MM.1S (cell line): ENCODE measurements around the gene HMG20A.

Experiments used
- DNase-seq: peaks from one replicate; pipeline ENCODE4 v3.0.0-alpha.2; 2015
- H2AFZ ChIP-seq: fragments of 300-600 bp; sonication (generic); 2 replicates; pipeline ENCODE4 v1.6.0; 2016; ENCODE audit warnings: antibody characterized with exemption, low read length
- H3F3A ChIP-seq: fragments of 300-600 bp; sonication (generic); 2 replicates; pipeline ENCODE4 v1.6.1; 2016; ENCODE audit warnings: mild to moderate bottlenecking, antibody characterized with exemption, low read length, moderate library complexity, mixed read lengths; ENCODE audit not compliant: insufficient read depth
- H3K27ac ChIP-seq: fragments of 300-600 bp; sonication (generic); 2 replicates; pipeline ENCODE4 v1.5.1; 2016; ENCODE audit warnings: mild to moderate bottlenecking, low read length
- H3K27me3 ChIP-seq: fragments of 300-600 bp; sonication (generic); replicated peaks from 2 replicates; pipeline ENCODE4 v1.6.0; 2016; ENCODE audit warnings: low read length; ENCODE audit not compliant: insufficient read depth
- H3K36me3 ChIP-seq: fragments of 300-600 bp; sonication (generic); replicated peaks from 2 replicates; pipeline ENCODE4 v1.6.1; 2016; ENCODE audit warnings: mild to moderate bottlenecking, low read length, mixed read lengths; ENCODE audit not compliant: insufficient read depth
- H3K4me1 ChIP-seq: fragments of 300-600 bp; sonication (generic); 2 replicates; pipeline ENCODE4 v1.6.1; 2016; ENCODE audit warnings: low read length, mixed read lengths
- H3K4me2 ChIP-seq: fragments of 300-600 bp; sonication (generic); 2 replicates; pipeline ENCODE4 v1.6.0; 2016; ENCODE audit warnings: low read depth, low read length
- H3K4me3 ChIP-seq: fragments of 300-600 bp; sonication (generic); 2 replicates; pipeline ENCODE4 v1.5.1; 2016; ENCODE audit warnings: low read length, mixed read lengths
- H3K79me2 ChIP-seq: fragments of 300-600 bp; sonication (generic); 2 replicates; pipeline ENCODE4 v1.6.1; 2016; ENCODE audit warnings: mixed run types, low read length, mixed read lengths
- H3K9ac ChIP-seq: fragments of 300-600 bp; sonication (generic); 2 replicates; pipeline ENCODE4 v1.6.1; 2016; ENCODE audit warnings: low read length, mixed read lengths
- H3K9me2 ChIP-seq: fragments of 300-600 bp; sonication (generic); replicated peaks from 2 replicates; pipeline ENCODE4 v1.6.1; 2016; ENCODE audit warnings: mild to moderate bottlenecking, low read length, mixed read lengths; ENCODE audit not compliant: insufficient read depth
- H3K9me3 ChIP-seq: fragments of 300-600 bp; sonication (generic); replicated peaks from 2 replicates; pipeline ENCODE4 v1.6.1; 2016; ENCODE audit warnings: mild to moderate bottlenecking, low read length, mixed read lengths; ENCODE audit not compliant: insufficient read depth
- H4K20me1 ChIP-seq: fragments of 300-600 bp; sonication (generic); 2 replicates; pipeline ENCODE4 v1.6.1; 2016; ENCODE audit warnings: mild to moderate bottlenecking, low read length, moderate library complexity, mixed read lengths; ENCODE audit not compliant: insufficient read depth
- EZH2 ChIP-seq: fragments of 300-600 bp; sonication (generic); optimal IDR thresholded peaks from 2 replicates; pipeline ENCODE3; 2017; ENCODE audit warnings: low read depth, mild to moderate bottlenecking, antibody characterized with exemption, low read length, mixed read lengths
- EZH2phosphoT487 ChIP-seq: fragments of 300-600 bp; sonication (generic); IDR thresholded peaks from 2 replicates; pipeline ENCODE4 v1.6.1; 2018; ENCODE audit warnings: antibody characterized with exemption, low read length
- TF ChIP-seq, protein P1 (sequence below): fragments of 300-600 bp; sonication (generic); IDR thresholded peaks from 2 replicates; pipeline ENCODE4 v1.5.1; 2016; ENCODE audit warnings: antibody characterized with exemption, low read length, mixed read lengths

Gene HMG20A

DNA sequence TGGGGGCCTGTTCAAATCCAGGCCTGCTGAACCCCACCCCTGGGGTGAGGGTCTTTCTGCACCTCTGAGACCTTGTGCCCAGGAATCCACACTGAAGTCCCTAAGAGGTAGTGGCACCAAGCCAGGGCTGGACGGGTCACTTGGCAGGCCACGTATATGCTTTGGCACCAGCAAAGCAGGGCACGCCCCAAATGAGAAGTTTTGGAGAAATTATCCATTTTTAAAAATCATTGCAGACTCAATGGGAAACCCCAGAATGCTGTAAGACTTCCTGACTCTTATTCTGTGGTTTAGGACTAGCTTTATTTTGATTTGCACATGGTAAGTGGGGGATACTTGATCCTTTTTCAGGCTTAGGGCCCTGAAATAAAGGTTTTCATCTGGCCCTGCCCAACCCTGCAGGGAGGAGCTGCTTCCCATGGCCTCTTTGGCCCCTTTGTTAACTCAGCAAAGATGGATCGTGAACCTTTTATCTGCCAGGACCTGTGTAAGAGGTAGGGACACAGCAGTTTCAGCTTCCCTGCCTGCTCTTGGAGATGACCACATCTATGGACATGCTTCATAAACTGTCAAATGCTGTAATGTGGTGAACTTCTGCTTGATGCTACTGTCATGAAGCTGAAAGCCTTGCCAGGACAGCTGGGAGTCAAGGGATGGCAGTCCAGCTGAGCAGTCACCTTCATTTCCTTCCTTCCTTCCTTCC lies 88.0 kb downstream of the HMG20A start:
- H3K36me3 ChIP-seq, result no peaks in the 10 kb centered on the region
- no peak overlapping the region for H3K4me2 ChIP-seq

DNA sequence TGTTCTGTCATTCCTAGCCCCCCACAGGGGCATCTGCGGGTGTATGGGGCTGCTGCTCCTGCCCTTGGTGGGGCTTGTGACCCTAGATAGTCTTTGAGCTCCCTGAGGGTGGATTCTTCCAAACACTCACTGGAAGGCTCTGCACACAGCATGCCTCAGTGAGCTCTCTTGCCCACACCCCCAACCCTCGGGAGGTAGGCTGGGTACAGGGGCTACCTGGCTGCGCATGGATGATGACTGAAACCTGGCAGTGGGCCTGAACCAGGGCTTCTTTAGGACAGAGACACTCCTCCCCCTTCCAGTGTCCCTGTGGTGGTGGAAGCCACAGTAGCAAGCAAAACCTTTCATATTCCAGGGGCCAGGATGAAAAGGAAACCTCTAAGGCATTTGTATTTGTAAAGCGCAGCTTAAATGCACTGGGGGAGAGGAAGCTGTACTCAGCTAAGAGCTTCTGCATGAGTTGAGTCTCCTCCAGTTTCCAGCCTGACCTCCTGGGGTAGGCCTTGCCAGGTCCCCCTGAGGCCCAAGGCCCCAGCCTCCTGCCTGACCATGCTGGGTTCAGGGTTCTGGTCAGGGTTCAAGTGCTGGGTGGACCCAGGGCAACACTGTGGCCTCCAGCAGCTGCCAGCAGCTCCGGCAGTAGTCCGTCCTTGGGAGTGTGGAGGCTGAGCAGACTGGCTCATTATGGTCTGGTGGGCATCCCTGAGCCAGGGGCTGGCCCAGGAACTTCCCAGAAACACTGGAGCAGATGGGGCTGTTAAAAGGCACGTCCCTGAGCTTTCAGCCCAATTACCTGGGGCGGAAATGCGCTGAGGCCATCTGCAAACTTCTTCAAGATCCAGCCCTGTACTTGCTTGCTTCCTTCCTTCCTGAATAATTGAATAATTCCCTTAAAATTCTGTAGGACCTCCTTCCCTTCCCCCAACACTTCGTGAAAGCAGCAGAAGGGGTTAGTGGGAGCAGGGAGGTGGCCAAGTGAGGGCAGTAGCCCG lies 89.7 kb downstream of the HMG20A start:
- Histone ChIP-seq H3K9me3 (no peaks in the 10 kb centered on the region), H3K27ac (no peak overlapping the region), H3K4me3 (no peak overlapping the region), H3K27me3 (no peaks in the 10 kb centered on the region), H3K4me2 (no peak overlapping the region), H2AFZ (no peak overlapping the region), H3F3A (no peaks in the 10 kb centered on the region), H3K4me1 (0 out of 2 replicates have a peak, but pooled peaks cover 4% of the 10 kb centered on the region), H4K20me1 (no peaks in the 10 kb centered on the region), H3K36me3 (no peaks in the 10 kb centered on the region), H3K9me2 (no peaks in the 10 kb centered on the region), H3K9ac (no peak overlapping the region), H3K79me2 (no peaks in the 10 kb centered on the region)
- no peak for TF ChIP-seq EZH2phosphoT487
- TF ChIP-seq, protein P1, sequence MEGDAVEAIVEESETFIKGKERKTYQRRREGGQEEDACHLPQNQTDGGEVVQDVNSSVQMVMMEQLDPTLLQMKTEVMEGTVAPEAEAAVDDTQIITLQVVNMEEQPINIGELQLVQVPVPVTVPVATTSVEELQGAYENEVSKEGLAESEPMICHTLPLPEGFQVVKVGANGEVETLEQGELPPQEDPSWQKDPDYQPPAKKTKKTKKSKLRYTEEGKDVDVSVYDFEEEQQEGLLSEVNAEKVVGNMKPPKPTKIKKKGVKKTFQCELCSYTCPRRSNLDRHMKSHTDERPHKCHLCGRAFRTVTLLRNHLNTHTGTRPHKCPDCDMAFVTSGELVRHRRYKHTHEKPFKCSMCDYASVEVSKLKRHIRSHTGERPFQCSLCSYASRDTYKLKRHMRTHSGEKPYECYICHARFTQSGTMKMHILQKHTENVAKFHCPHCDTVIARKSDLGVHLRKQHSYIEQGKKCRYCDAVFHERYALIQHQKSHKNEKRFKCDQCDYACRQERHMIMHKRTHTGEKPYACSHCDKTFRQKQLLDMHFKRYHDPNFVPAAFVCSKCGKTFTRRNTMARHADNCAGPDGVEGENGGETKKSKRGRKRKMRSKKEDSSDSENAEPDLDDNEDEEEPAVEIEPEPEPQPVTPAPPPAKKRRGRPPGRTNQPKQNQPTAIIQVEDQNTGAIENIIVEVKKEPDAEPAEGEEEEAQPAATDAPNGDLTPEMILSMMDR, result no peak
- no peak for TF ChIP-seq EZH2
- no peak for DNase-seq

More for the DNA sequence above, 88.0 kb downstream of the HMG20A start:
- Histone ChIP-seq H3K4me1 (0 out of 2 replicates have a peak, but pooled peaks cover 4% of the 10 kb centered on the region), H3F3A (no peaks in the 10 kb centered on the region), H3K27me3 (no peaks in the 10 kb centered on the region), H4K20me1 (no peaks in the 10 kb centered on the region), H3K27ac (no peak overlapping the region), H3K79me2 (no peaks in the 10 kb centered on the region), H2AFZ (no peak overlapping the region), H3K9me2 (no peaks in the 10 kb centered on the region), H3K9ac (no peak overlapping the region), H3K4me3 (no peak overlapping the region), H3K9me3 (no peaks in the 10 kb centered on the region)
- no peak for TF ChIP-seq EZH2phosphoT487
- TF ChIP-seq, protein P1, result no peak
- TF ChIP-seq EZH2, result no peak
- DNase-seq, result no peak

DNA sequence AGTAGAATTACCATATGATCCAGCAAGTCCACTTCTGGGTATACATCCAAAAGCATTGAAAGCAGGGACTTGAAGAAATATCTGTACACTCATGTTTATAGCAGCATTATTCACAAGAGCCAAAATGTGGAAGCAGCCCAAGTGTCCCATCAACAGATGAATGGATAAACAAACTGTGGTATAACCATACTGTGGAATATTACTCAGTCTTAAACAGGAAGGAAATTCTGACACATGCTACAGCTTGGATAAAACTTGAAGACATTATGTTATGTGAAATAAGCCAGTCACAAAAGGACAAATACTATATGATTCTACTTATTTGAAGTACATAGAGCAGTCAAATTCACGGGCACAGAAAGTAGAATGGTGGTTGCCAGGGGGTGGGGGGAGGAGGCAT lies 91.2 kb downstream of the HMG20A start:
- Histone ChIP-seq H3K4me1 (0 out of 2 replicates have a peak, but pooled peaks cover 4% of the 10 kb centered on the region), H3K27me3 (no peaks in the 10 kb centered on the region)
- TF ChIP-seq, protein P1, result no peak
- no peak for TF ChIP-seq EZH2phosphoT487

More for the DNA sequence above, 91.2 kb downstream of the HMG20A start:
- no peak overlapping the region for H3K4me3 ChIP-seq
- no peak overlapping the region for H3K9ac ChIP-seq
- H4K20me1 ChIP-seq, result no peaks in the 10 kb centered on the region
- no peak overlapping the region for H3K4me2 ChIP-seq
- no peak overlapping the region for H2AFZ ChIP-seq
- H3K79me2 ChIP-seq, result no peaks in the 10 kb centered on the region
- DNase-seq, result no peak
- H3K27ac ChIP-seq, result no peak overlapping the region
- no peaks in the 10 kb centered on the region for H3K9me3 ChIP-seq
- H3K9me2 ChIP-seq, result no peaks in the 10 kb centered on the region
- no peaks in the 10 kb centered on the region for H3F3A ChIP-seq
- no peaks in the 10 kb centered on the region for H3K36me3 ChIP-seq
